Adipocyte (in vitro differentiated cells): Measurements from ENCODE around the gene CILP.

Source experiments
- DNase-seq: peaks from one replicate; pipeline ENCODE4 v3.0.0-alpha.2; 2015; ENCODE audit warnings: low read depth
- H3K27me3 ChIP-seq: replicated peaks from 2 replicates; pipeline ENCODE4 v1.7.0; 2013; ENCODE audit warnings: mild to moderate bottlenecking, low read length, moderate library complexity; ENCODE audit not compliant: control insufficient read depth, insufficient read depth
- H3K36me3 ChIP-seq: 2 replicates; pipeline ENCODE4 v1.7.0; 2013; ENCODE audit warnings: low read length, mild to moderate bottlenecking, moderate library complexity; ENCODE audit not compliant: control insufficient read depth, insufficient read depth, severe bottlenecking
- H3K4me1 ChIP-seq: 2 replicates; pipeline ENCODE4 v1.7.0; 2013; ENCODE audit warnings: mild to moderate bottlenecking, low read length, moderate library complexity; ENCODE audit not compliant: control insufficient read depth, insufficient read depth
- H3K4me3 ChIP-seq: 2 replicates; pipeline ENCODE4 v1.7.0; 2013; ENCODE audit warnings: mild to moderate bottlenecking, low read length, moderate library complexity
- H3K9ac ChIP-seq: 2 replicates; pipeline ENCODE4 v1.7.0; 2013; ENCODE audit warnings: mild to moderate bottlenecking, low read length, moderate library complexity
- H3K9me3 ChIP-seq: 2 replicates; pipeline ENCODE4 v1.7.0; 2013; ENCODE audit warnings: mild to moderate bottlenecking, low read length, moderate library complexity; ENCODE audit not compliant: control insufficient read depth

The CILP gene

DNA sequence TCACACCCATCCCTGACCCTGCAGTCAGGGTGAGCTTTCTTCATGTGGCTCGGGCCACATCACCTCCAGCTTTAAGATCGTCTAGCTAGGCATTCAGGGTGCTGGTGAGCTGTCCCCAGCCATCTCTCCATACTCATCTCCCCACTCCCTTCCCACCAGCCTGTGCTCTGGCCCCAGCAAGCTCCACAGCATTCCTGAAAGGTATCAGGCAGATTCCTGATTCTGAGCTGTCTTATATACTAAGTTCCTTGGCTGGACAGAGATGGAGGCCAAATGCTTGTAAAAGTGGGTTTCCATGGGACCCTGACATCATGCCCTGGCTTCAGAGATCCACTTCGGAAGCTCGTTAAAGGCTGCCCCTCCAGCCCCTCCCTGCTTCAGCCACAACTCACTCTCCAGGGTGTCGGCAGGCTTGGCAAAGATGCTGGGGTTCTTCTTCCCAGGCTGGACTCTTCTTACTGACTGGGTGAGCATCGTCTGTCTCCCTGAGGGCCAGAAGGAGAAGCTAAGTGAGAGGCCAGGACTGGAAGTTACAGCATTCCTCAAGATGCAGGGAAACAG lies 3.9 kb downstream of the CILP start:
- Histone ChIP-seq H3K9me3 (no peaks in the 10 kb centered on the region), H3K27me3 (peaks cover 5% of the 10 kb centered on the region), H3K36me3 (no peaks in the 10 kb centered on the region), H3K9ac (no peak overlapping the region), H3K4me1 (peaks cover 33% of the 10 kb centered on the region), H3K4me3 (no peak overlapping the region)
- no peak for DNase-seq

DNA sequence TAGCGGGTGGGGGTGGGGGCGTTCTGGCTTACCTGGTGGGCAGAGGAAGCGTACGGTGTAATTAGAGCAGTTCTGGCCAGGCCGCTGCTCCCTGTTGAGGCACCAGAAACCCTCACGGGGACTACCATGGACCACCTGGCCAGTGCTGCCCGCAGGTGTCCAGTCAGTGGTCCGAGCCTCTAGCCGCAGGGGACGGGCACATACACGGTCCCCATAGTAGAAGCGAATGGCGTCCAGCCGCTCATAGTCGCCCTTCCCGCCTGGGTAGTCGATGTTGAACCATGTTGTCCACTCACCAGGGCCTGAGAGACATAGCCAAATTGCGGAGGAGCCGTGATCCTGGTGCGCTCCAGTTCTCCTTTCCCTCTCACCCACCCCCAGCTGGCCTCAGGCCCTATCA lies 4.5 kb downstream of the CILP start:
- H3K9ac ChIP-seq: no peak overlapping the region
- DNase-seq: no peak
- H3K9me3 ChIP-seq: no peaks in the 10 kb centered on the region
- peaks cover 5% of the 10 kb centered on the region for H3K27me3 ChIP-seq
- no peaks in the 10 kb centered on the region for H3K36me3 ChIP-seq
- peaks cover 26% of the 10 kb centered on the region for H3K4me1 ChIP-seq
- no peak overlapping the region for H3K4me3 ChIP-seq

DNA sequence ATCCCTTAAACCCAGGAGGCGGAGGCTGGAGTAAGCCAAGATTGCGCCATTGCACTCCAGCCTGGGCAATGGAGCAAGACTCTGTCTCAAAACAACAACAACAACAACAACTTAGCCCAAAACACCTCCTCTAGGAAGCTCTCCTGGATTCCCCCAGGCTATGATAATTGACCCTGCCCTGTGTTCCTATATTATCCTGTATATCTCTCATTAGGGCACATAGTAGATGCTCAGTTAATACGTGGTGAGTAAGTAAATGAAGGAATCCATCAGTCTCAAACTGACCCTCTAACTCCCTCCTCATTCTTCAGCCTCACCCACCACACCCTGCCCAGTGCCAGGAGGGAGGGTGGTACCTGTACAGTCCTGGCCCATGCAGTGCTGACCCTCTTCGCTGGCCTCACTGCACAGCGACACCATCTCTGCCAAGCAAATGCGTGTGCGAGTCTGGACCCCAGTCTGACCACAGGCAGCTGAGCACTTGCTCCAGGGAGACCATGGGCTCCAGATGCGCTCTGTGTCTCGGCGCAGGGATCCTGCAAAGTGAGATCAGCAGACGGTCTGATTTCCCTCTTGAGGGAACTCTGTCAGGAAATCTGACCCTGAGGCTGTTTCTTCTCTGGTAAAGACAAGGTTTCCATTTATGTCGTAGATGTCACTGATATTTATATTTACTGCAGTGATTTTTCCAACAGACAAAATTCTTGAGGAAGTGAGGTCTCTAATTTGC lies 6.2 kb downstream of the CILP start:
- Histone ChIP-seq H3K36me3 (no peaks in the 10 kb centered on the region), H3K9ac (no peak overlapping the region), H3K27me3 (peaks cover 5% of the 10 kb centered on the region), H3K9me3 (no peaks in the 10 kb centered on the region), H3K4me3 (no peak overlapping the region), H3K4me1 (peaks cover 15% of the 10 kb centered on the region)
- no peak for DNase-seq

DNA sequence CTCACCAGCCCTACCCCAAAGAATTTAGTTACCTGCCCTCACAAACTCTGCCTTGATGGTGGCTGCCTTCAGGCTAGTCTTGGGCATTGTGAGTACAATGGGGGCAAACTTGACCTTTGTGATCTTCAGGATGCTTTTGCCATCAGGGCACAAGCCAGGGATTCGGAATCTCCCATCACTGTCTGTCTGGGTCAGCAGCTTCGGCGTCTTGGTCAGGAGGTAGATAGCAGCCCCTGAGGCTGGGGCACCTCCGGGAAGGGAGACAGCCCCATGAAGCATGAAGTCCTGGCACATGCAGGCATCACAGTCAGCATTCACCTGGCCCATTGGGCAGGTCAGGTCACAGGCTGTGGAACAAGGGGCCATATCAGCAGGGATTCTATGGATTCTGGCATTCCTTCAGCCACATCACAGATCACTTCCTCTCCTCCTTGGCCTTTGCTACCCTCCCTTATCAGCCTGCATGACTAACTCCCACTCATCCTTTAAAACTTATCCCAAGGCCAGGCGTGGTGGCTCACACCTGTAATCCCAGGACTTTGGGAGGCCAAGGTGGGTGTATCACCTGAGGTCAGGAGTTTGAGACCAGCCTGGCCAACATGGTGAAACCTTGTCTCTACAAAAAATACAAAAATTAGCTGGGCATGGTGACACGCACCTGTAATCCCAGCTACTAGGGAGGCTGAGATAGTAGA lies 6.9 kb downstream of the CILP start:
- Histone ChIP-seq H3K4me3 (no peak overlapping the region), H3K27me3 (peaks cover 5% of the 10 kb centered on the region)
- DNase-seq: no peak

DNA sequence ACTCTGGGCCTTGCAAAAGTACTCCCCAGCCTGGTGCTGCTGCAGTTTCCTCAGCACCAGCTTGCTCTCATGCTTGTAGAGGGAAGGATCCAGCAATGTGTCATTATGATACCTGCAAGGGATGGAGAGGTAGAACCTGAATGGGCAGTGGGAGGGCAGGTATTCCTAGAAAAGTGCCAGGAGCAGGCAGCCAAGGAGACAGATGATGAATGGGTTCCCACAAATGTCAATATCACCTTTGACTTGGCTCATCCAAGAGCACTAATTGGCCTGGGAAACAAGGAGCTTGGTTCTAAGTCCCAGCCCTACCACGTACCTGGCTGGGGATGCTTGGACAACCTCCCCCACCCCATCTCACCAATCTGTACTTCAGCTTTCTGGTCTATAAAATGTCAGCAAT lies 9.4 kb downstream of the CILP start:
- Histone ChIP-seq H3K4me3 (no peak overlapping the region), H3K9me3 (no peaks in the 10 kb centered on the region), H3K27me3 (peaks cover 5% of the 10 kb centered on the region), H3K9ac (no peak overlapping the region), H3K4me1 (peaks cover 5% of the 10 kb centered on the region), H3K36me3 (no peaks in the 10 kb centered on the region)
- no peak for DNase-seq

More for the DNA sequence above, 6.9 kb downstream of the CILP start:
- H3K9ac ChIP-seq: no peak overlapping the region
- no peaks in the 10 kb centered on the region for H3K9me3 ChIP-seq
- H3K36me3 ChIP-seq: no peaks in the 10 kb centered on the region
- H3K4me1 ChIP-seq: peaks cover 7% of the 10 kb centered on the region

DNA sequence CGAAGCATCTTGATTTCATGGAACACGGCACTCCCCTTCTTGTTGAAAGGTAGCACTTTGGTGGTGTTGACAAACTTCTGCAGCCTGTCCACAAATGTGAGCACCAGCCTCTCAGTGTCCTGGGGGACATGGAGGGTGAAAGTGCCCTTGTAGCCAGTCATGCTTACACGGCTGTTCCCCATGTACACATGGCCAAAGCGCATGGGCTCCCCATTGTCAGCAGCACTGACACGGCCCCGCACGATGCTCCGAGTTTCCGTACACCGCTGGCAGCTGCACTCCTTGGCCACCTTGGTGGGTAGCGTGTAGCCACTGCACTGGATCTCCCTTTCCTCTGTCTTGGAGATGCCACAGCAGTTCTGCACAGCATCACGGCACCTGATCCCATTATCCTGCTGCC lies 12.7 kb downstream of the CILP start:
- no peak overlapping the region for H3K9ac ChIP-seq
- no peak for DNase-seq

DNA sequence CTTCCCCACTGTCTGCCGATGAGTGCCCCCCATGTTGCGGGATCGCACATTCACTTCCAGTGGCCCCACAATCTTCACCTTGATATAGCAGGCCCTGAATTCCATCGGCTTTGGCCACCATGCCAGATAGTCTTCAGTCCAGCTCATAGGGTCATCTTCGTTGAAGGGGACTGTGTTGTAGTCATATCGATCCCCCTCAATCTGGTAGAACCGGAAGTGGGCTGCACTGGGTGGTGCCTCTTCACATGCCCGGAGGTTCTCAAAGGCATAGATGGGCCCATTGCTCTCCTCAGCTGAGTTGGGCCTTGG lies 14.0 kb downstream of the CILP start:
- Histone ChIP-seq H3K9ac (no peak overlapping the region), H3K36me3 (no peaks in the 10 kb centered on the region), H3K9me3 (no peaks in the 10 kb centered on the region), H3K27me3 (no peaks in the 10 kb centered on the region), H3K4me3 (no peak overlapping the region), H3K4me1 (peaks cover 17% of the 10 kb centered on the region)
- no peak for DNase-seq

More for the DNA sequence above, 12.7 kb downstream of the CILP start:
- Histone ChIP-seq H3K27me3 (no peaks in the 10 kb centered on the region), H3K9me3 (no peaks in the 10 kb centered on the region), H3K4me3 (no peak overlapping the region), H3K4me1 (peaks cover 17% of the 10 kb centered on the region), H3K36me3 (no peaks in the 10 kb centered on the region)

DNA sequence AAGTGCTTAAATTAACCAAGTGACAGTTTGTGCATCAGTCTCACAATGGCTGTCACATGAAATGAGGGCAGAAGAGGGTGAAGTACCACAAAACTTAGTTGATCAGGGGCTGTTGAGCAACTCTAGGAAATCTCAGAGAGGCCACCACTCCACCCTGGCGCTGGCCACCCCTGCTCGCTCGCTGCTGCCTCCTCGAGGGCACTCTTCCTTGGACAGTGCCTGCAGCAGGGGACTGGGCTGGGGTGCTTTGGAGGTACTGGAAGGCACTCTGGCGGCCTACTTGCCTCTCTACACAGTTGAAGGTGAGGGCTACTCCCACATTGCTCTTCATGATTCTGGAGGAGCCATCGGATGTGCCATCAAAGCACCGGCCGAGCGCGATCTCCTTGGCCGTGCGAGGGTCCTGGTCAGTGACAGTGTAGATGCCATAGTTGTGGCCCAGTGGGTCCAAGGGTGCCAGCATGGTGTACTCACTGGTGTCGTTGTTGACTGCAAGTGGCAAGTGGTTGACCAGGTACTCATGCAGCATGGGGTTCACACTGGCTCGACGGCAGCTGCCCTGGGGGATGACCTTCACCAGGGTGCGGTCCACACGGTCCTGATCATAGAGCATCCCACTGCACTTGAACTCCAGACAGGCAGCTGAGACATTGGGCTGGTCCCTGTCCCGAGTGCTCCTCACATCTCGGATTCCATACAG lies 14.5 kb downstream of the CILP start:
- Histone ChIP-seq H3K4me1 (peaks cover 17% of the 10 kb centered on the region), H3K9ac (no peak overlapping the region), H3K36me3 (no peaks in the 10 kb centered on the region), H3K27me3 (no peaks in the 10 kb centered on the region), H3K9me3 (no peaks in the 10 kb centered on the region), H3K4me3 (no peak overlapping the region)
- DNase-seq: no peak

DNA sequence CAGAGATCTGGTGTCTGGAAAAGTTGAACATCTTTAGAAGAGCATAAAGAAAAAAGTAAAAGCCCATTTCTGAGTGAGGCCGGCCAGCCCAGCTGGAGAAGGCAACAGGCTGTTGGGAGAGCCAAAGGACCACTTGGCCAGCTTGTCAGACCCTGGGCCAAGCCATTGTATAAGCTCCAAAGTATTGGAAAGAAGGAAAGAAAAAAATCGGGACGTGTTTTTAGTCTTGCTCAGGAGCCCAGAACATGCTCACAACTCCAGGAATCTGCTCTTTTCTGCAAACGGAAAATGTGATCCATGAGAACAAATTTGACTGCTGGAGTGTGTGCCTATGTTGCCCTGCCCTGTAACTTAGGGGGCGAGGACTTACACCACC lies 15.7 kb downstream of the CILP start:
- no peak overlapping the region for H3K9ac ChIP-seq
- no peaks in the 10 kb centered on the region for H3K27me3 ChIP-seq
- no peak for DNase-seq
- H3K9me3 ChIP-seq: no peaks in the 10 kb centered on the region
- no peak overlapping the region for H3K4me3 ChIP-seq
- no peaks in the 10 kb centered on the region for H3K36me3 ChIP-seq
- peaks cover 14% of the 10 kb centered on the region for H3K4me1 ChIP-seq

DNA sequence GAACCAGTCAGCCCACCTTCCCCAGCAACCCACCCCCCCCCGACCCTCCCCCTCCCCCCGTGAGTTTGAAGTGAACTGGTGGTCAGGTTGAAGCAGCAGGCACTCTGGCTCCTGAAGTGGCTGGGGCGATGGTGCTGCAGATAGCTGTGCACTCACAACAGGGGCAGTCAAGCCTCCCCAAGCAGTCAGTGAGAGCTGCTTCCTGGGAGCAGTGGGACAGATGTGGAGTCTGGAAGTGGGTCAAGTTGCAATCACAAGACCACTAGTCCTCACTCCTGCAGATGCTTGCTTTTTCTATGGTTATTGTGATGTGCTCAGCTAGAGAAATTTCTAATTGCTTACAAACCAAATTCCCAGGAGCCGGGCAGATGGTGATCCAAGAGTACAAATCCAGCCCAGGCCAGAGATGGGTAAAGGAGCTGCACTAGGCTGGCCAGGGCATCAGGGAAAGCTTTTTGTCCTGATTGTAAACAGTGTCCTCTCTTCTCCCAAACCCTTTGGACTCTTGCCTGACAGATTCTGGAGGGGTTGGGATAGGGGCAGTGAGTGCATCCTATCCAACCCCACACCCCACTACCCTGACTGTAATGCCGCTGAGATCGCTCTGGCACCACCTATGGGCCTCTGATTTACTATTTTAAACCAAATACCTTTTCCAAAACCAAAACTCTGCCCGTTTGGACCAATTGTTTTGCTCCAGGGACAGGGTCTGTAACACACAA lies 16.3 kb downstream of the CILP start:
- no peak overlapping the region for H3K4me3 ChIP-seq
- no peaks in the 10 kb centered on the region for H3K9me3 ChIP-seq
- H3K27me3 ChIP-seq: no peaks in the 10 kb centered on the region
- DNase-seq: no peak
- no peaks in the 10 kb centered on the region for H3K36me3 ChIP-seq
- no peak overlapping the region for H3K9ac ChIP-seq
- peaks cover 12% of the 10 kb centered on the region for H3K4me1 ChIP-seq

DNA sequence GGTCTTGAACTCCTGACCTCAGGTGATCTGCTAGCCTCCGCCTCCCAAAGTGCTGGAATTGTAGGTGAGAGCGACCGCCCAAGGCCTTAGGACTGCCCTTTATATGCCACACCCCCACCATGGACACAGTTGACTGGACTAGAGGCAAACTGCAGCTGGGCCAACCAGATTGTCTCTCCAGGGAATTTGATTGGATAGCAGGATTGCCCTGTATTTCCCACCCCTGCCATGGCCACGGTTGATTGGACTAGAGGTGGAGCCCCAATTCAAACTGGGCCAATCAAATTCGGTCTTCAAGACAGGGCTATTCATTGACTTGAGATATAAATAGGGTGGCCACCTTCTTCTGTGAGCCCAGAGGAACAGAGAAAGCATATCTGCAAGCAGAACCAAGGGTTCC lies 19.3 kb downstream of the CILP start:
- Histone ChIP-seq H3K9me3 (no peaks in the 10 kb centered on the region), H3K9ac (no peak overlapping the region), H3K4me3 (no peak overlapping the region), H3K4me1 (peaks cover 12% of the 10 kb centered on the region), H3K27me3 (no peaks in the 10 kb centered on the region), H3K36me3 (no peaks in the 10 kb centered on the region)
- DNase-seq: no peak
